ENCODE data around the gene DUSP1.

DUSP1 gene

GRCh38 chr5:172724242-172725183, 46.5 kb downstream of the DUSP1 start:
- no peak for DNase-seq (ENCODE audit: low read depth)

GRCh38 chr5:172723508-172723907, 47.5 kb downstream of the DUSP1 start:
- DNase-seq (ENCODE audit: low read depth): no peak

GRCh38 chr5:172722327-172722815, 48.6 kb downstream of the DUSP1 start:
- DNase-seq (ENCODE audit: low read depth): no peak

- no peak for DNase-seq (ENCODE audit: low read depth)
Observed at GRCh38 chr5:172721455-172722326, 49.3 kb downstream of the DUSP1 start.

- no peak for DNase-seq (ENCODE audit: low read depth)
Observed at GRCh38 chr5:172720655-172721054, 50.3 kb downstream of the DUSP1 start.

- DNase-seq (ENCODE audit: low read depth): no peak
Observed at GRCh38 chr5:172719211-172719610, 51.8 kb downstream of the DUSP1 start.

- DNase-seq (ENCODE audit: low read depth): no peak
Observed at GRCh38 chr5:172718527-172719114, 52.4 kb downstream of the DUSP1 start.

Data from activated T-cell treated with anti-CD3 and anti-CD28 coated beads for 48 hours (primary cell).